Stimulated activated CD8-positive, alpha-beta memory T cell treated with anti-CD3 and anti-CD28 coated beads, Interleukin-15, amount 100 ng/mL, for 48 hours (primary cell): ENCODE data around the gene KCNJ9.
A peak's percentile ranks its signal among the peaks of the same experiment; 100 is the strongest.

Experiments used
- DNase-seq, 2 donors: peaks; one replicate each; pipeline ENCODE4 v3.0.0-alpha.2; 2020; ENCODE audit warnings: low read depth in 2 of 2

The KCNJ9 gene

DNA sequence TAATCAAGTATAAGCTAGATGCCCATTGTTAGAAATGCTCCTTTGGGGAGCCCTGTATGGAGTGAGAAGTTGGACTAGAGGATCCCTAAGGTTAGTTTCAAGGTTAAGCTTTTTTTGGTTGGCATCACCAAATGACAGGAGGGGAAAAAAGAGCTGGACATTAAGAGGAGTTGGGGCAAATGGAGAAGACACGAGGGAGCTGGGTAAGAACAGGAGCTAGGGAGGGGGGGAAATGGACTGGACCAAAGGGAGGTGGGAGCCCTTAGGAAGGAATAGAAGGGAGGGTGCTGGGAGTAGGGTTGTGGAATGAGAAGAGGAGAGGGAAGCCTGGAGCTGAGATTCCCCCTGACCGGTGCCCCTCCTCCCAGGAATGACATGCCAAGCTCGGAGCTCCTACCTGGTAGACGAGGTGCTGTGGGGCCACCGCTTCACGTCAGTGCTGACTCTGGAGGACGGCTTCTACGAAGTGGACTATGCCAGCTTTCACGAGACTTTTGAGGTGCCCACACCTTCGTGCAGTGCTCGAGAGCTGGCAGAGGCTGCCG is 5.9 kb downstream of the KCNJ9 start:
- DNase-seq, result no peak

DNA sequence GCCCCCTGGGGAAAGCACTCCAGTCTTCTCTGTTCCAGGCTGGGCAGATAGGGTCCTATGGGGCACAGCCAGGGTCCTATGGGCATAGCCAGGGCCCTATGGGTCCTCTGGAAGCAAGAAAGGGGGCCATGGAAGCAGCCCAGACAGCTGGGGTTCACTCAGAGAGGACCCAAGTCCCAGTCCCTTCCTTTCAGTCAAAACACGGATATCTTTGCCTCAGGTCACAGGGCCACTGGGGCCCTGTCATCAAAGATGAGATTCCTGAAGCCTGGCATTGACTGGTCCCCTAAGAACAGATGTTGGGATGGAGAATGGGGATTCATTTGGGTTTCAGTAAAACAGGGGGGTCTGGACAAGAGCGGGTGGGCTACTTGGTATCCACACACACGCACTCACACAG is 8.5 kb downstream of the KCNJ9 start:
- DNase-seq, result no peak

DNA sequence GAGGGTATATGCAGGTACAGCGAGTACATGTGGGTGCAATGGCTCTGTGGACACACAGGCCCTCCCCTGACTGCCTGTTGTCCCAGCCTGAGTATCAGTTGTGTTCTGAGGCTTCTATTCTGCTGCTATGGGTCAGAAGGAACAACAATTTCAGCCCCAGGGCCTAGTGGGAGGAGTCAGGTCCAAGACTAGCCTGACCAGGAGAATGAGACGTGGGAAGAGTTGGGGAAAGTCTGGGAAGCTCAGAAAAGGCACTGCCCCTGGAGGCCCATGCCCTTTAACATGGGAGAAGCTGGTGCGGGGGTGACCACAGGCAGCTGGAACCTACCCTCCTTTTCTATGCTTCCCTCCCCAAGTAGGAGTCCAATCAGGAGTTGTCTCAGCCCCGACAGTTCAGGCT is 9.4 kb downstream of the KCNJ9 start:
- no peak for DNase-seq

- DNase-seq, result no peak
Observed at GRCh38 chr1:160091666-160092223, 10.4 kb downstream of the KCNJ9 start.

GRCh38 chr1:160092366-160093068 is 11.2 kb downstream of the KCNJ9 start:
- DNase-seq, result no peak

GRCh38 chr1:160093069-160093395 is 11.7 kb downstream of the KCNJ9 start:
- DNase-seq, result no peak

GRCh38 chr1:160093624-160094290 is 12.4 kb downstream of the KCNJ9 start:
- DNase-seq, result no peak

DNA sequence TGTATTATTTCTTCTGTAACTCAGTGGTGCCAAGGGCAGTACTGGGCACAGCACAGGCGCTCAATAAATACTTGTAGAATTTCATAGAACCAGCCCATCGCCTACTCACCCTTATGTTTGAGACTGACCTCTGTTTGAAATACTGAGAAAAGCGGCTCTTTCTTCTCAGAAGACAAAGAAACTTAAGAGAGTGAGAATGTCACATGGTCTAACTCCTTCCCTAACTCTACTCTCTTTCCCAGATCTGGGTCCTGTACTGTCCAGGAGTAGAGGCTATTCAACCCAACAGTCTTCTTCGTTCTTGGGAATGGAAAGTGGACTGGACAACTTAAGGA is 12.9 kb downstream of the KCNJ9 start:
- no peak for DNase-seq

GRCh38 chr1:160094806-160095205 is 13.5 kb downstream of the KCNJ9 start:
- DNase-seq, result no peak

DNA sequence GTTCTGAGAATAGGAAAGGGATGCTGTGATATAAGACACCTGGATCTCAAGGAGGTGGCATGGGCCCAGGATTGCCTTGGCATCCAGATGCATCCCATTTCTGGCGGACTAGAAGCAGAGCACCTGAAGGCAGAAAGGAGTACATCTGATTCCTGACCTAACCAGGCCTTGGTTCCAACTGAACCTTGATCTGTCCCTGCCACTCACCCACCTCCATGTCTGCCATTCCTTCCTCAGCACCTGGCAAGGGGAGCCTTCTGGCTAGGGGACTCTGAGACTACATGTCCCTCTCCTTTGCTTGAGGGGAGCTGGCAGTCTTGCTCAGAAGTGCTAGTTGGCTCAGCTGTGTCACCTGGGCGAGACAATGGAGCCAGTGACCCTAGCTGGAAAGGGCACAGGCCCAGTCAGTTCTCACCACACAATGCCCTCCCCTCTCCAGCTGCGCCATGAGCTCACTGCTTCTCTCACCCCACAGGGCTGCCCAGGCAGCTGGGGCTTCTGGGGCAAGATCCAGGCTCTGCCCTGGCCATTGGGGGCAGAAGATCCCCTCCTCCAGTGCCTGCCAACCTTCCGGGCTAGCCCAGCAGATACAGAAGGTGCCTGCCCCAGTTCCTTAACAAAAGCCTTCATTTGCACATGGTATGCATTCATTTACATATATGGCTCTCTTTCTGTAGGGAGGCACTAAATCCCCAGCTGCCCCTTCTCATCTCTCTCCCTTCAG is 14.2 kb downstream of the KCNJ9 start:
- DNase-seq, result no peak

DNA sequence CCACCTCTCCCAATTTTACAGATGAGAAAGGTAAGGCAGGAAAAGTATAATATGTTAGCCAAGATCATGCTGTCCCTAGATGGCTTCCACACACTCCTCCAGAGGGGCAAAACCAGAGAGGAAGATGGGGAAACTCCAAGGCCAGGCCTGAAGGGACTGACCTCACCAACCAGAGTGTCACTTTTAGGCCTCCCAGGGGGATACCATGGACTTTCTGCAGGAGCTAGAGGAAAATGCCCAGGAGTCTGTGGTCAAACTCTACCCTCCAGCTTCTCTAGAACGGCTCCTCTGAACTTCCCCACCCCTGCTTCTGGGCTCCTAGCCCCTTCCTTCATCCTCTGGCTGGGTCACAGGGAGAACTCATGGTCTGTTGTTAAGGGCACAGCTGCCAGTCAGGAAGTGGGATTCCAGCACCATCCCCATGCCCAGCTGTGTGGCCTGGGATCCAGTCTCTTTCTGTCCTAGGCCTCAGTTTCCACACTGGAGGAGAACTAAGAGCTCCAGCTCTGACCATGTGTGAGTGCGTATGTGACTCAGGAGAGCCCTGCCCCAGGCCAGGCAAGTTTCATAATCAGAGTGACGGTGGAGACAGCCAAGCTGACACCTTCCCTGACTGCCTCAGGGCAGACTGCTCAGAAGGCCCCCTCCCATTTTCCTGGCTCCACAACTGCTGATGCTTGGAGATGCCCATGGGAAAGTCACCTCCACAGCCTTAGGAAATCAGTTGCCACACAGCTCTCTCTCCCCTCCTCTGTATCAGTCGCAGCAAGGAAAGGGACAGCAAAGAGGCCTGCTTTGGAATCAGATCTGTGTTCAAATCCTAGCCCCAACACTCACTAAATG is 15.2 kb downstream of the KCNJ9 start:
- no peak for DNase-seq

DNA sequence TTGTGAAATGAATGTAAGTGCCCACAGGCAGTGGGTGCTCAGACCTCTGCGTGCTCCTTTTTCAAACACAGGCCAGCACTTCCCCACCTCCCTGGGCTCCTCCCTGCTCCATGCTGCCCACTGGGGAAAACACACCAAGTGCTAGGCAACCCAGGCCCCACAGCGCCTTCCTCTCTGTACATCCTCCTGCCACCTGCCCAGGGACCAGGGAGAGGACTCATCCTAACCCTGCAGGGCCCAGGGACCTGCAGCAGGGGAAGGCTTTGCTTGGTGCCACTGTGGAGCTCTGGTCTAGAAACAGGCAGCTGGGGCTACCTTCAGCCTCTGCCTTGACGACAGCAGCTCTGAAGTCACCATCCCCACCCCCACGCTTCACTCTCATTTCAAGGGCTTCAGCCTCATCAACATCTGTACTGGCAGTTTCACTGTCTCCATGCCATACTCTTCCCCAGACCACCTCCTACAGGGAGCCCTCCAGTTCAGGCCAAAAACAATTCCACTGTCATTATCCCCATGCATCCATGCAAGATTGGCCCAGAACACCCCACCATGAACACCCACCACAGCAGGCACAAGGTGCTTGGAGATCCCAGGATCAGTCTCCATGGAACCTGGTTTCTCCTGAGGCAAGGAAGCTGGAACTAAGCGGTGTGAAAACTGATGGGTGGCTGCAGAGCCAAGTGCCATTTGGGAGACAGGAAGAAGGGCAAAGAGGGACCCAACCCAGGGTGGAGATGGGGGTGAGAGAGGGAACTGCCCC is 16.0 kb downstream of the KCNJ9 start:
- peak in 1 of 2 donors; percentile 21 for DNase-seq

DNA sequence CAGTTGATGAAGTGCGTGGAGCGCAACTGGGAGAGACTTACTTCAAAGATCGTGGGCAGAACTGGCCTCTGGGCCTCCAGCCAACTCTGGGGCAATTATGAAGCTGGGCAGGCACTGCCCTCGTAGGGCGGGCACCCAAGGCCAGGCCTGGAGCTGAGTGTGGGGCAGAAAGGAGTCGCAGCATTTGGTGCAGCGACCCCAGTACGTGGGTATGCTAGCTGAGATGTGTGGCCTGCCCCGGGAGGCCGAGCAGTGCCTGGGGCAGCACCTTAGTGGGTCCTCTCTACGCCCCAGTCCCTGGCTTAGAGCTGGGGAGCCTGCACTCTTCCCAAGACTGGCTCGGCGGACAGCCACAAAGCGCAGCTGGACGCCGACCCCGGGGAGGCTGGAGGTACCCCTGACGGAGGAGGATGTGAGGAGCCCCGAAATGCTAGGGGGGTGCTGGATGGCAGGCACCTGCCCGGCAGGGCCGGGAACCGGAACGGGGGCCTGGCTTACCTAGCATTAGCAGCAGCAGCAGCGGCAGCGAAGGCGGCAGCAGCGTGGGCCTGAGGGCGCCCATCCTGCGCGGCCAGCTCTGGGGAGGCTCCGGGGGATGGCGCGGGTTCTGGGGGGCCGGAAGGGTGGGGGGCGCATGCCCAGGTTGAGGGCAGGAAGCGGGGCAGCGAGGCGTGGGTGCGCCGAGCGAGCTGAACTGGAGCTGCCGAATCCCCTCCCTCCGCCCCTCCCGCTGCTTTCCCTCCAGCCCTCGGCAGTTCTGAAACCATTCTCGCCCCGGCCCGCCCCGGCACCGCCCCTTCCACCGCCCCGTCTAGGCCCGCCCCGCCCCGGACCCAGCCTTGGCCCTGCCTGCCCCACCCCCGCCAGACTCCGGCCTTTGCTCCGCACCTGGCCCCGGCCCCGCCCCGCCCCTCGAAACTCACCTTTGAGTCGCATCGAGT is 16.8 kb downstream of the KCNJ9 start, which contains the start of gene IGSF8:
TSS of gene IGSF8 (minus strand) at position 709 of the 941 bp plus-strand sequence. CDS start at position 562, 147 bp downstream.
- peak; percentile 83 to 86 for DNase-seq

DNA sequence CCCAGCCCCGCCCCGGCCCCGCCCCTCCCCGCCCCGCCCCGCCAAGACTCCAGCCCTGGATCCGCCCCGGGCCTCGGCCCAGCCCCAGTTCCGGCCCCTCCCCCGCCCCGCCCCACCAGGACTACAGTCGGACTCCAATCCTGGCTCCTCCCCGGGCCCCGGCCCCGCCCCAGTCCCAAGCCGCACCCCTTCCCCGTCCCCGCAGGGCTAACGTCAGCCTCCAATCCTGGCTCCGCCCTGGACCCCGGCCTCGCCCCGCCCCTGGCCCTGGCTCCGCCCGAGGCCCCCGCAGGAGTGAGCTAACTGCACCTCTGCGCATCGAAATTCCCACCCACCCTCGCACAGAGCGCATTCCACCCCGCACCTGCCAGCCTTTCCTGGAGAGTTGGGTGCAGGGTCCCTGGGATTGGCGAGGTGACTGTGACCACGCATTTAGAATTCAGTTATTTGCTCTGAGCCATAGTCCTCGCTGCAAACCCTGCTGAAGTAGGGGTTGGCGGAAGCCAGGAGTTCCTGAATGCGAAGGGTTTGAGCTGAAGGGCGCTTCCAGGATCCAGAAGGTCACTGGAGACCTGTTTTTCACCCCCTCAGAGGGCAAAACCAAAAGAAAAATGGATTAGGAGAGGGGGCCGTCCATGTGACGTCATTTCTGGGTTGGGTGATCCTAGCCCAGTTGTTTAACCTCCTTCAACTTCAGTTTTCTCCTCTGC is 17.7 kb downstream of the KCNJ9 start:
- peak; percentile 94 to 97 for DNase-seq

- DNase-seq, result no peak
Observed at GRCh38 chr1:160099716-160100375, 18.5 kb downstream of the KCNJ9 start.

DNA sequence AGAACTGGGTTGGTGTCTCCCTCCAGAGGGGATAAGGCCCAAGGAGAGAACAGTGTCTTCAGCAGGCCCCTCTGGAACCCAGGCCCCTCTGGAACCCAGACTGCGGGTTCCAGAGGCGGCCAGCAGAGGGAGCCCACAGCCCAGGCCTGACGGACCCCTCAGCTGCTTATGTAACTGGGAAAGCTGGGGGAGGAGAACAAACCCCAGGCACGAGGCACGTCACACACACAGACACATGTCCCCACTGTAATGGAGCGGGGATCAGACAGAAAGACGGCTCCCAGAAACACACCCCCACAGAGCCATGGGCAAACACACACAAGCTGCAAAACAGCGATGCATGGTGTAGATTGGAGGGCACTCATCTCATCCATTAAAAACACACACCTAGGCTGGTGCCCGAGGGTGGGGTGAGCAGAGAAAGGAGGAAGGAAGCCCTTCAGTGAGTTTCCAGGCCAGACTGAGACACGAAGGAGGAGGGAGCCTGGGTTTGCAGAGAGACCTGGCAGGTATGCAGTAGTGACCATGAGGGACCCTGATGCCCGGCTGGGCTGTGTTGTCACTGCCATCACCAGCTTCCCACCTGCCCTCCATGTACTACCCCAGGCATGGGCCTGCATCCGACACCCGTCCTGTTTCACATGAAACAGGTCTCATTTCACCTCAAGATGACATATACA is 19.8 kb downstream of the KCNJ9 start:
- DNase-seq, result peak; percentile 57 to 59

GRCh38 chr1:160101717-160102522 is 20.6 kb downstream of the KCNJ9 start:
- no peak for DNase-seq
